Measurements from ENCODE around the gene SERTAD2. TPM values are rescaled to one million over a fixed set of nuclear protein-coding genes. Genes with fewer than 3 reads are reported as not detected.

The SERTAD2 gene
- total RNA-seq, 1 donor from 2014 or later = 42.2 TPM

- no peaks in the 10 kb centered on the region for H3K4me1 ChIP-seq (ENCODE audit: insufficient read depth, low read length)
- H2AFZ ChIP-seq (ENCODE audit: low read depth, low read length) = no peak overlapping the region
- FAIRE-seq (no peak), DNase-seq (ENCODE audit: low read depth) (no peak)
- H3K9me3 ChIP-seq (ENCODE audit: insufficient read depth, low read depth, low read length) = no peaks in the 10 kb centered on the region
- H3K27me3 Mint-ChIP-seq (ENCODE audit: low read depth, unreplicated experiment) = no peaks in the 10 kb centered on the region
- no peaks in the 10 kb centered on the region for H4K20me1 ChIP-seq (ENCODE audit: insufficient read depth, low read length)
- no peaks in the 10 kb centered on the region for H3K79me2 ChIP-seq (ENCODE audit: insufficient read depth, low read length)
- no peaks in the 10 kb centered on the region for H3K27me3 ChIP-seq (ENCODE audit: insufficient read depth, low read length)
- H3K9ac ChIP-seq (ENCODE audit: low read length) = no peak overlapping the region
- H3K9me3 Mint-ChIP-seq (ENCODE audit: unreplicated experiment) = no peaks in the 10 kb centered on the region
- TF ChIP-seq EZH2 (IDR thresholded peaks at IDR 0.05; ENCODE audit: insufficient read depth, low read length) (no peak), CTCF (IDR thresholded peaks at IDR 0.05; ENCODE audit: insufficient read depth, low read depth, low read length) (no peak)
- H3K4me1 Mint-ChIP-seq (ENCODE audit: low read depth, unreplicated experiment) = peaks cover 13% of the 10 kb centered on the region
- H3K27ac Mint-ChIP-seq (ENCODE audit: unreplicated experiment) = no peak overlapping the region
- no peaks in the 10 kb centered on the region for H3K36me3 ChIP-seq (ENCODE audit: insufficient read depth, low read length)
- H3K4me3 ChIP-seq (ENCODE audit: insufficient read depth, low read depth, low read length) = no peak overlapping the region
- no peaks in the 10 kb centered on the region for H3K36me3 Mint-ChIP-seq (ENCODE audit: low read depth, unreplicated experiment)
- H3K4me3 Mint-ChIP-seq (ENCODE audit: unreplicated experiment) = no peak overlapping the region
- no peak overlapping the region for H3K4me2 ChIP-seq (ENCODE audit: low read length)
- H3K27ac ChIP-seq (ENCODE audit: low read depth, low read length) = no peak overlapping the region
Measured at GRCh38 chr2:64672708-64673107, 19.0 kb upstream of the SERTAD2 start.

- H3K4me1 ChIP-seq (ENCODE audit: insufficient read depth, low read length) = no peaks in the 10 kb centered on the region
- H3K4me3 Mint-ChIP-seq (ENCODE audit: unreplicated experiment) = no peak overlapping the region
- no peak overlapping the region for H3K4me3 ChIP-seq (ENCODE audit: insufficient read depth, low read depth, low read length)
- H3K9me3 ChIP-seq (ENCODE audit: insufficient read depth, low read depth, low read length) = no peaks in the 10 kb centered on the region
- H3K27ac Mint-ChIP-seq (ENCODE audit: unreplicated experiment) = no peak overlapping the region
- H3K4me1 Mint-ChIP-seq (ENCODE audit: low read depth, unreplicated experiment) = peaks cover 14% of the 10 kb centered on the region
- FAIRE-seq = no peak
- H3K4me2 ChIP-seq (ENCODE audit: low read length) = no peak overlapping the region
- no peaks in the 10 kb centered on the region for H3K36me3 Mint-ChIP-seq (ENCODE audit: low read depth, unreplicated experiment)
- H4K20me1 ChIP-seq (ENCODE audit: insufficient read depth, low read length) = no peaks in the 10 kb centered on the region
- no peak overlapping the region for H3K9ac ChIP-seq (ENCODE audit: low read length)
- H3K27me3 ChIP-seq (ENCODE audit: insufficient read depth, low read length) = no peaks in the 10 kb centered on the region
- H3K9me3 Mint-ChIP-seq (ENCODE audit: unreplicated experiment) = no peaks in the 10 kb centered on the region
- H2AFZ ChIP-seq (ENCODE audit: low read depth, low read length) = no peak overlapping the region
- TF ChIP-seq EZH2 (IDR thresholded peaks at IDR 0.05; ENCODE audit: insufficient read depth, low read length) (no peak), CTCF (IDR thresholded peaks at IDR 0.05; ENCODE audit: insufficient read depth, low read depth, low read length) (no peak)
- no peaks in the 10 kb centered on the region for H3K79me2 ChIP-seq (ENCODE audit: insufficient read depth, low read length)
- no peaks in the 10 kb centered on the region for H3K36me3 ChIP-seq (ENCODE audit: insufficient read depth, low read length)
- no peak for DNase-seq (ENCODE audit: low read depth)
- no peaks in the 10 kb centered on the region for H3K27me3 Mint-ChIP-seq (ENCODE audit: low read depth, unreplicated experiment)
- no peak overlapping the region for H3K27ac ChIP-seq (ENCODE audit: low read depth, low read length)
Measured at GRCh38 chr2:64670047-64670446, 16.3 kb upstream of the SERTAD2 start.

- Mint-ChIP-seq H3K36me3 (ENCODE audit: low read depth, unreplicated experiment) (no peaks in the 10 kb centered on the region), H3K9me3 (ENCODE audit: unreplicated experiment) (no peaks in the 10 kb centered on the region), H3K4me3 (ENCODE audit: unreplicated experiment) (no peak overlapping the region)
Measured at GRCh38 chr2:64669288-64669687, 15.6 kb upstream of the SERTAD2 start.

More at GRCh38 chr2:64669288-64669687, 15.6 kb upstream of the SERTAD2 start:
- no peaks in the 10 kb centered on the region for H3K79me2 ChIP-seq (ENCODE audit: insufficient read depth, low read length)
- Mint-ChIP-seq H3K27me3 (ENCODE audit: low read depth, unreplicated experiment) (no peaks in the 10 kb centered on the region), H3K4me1 (ENCODE audit: low read depth, unreplicated experiment) (peaks cover 14% of the 10 kb centered on the region), H3K27ac (ENCODE audit: unreplicated experiment) (no peak overlapping the region)
- H3K27me3 ChIP-seq (ENCODE audit: insufficient read depth, low read length) = no peaks in the 10 kb centered on the region
- FAIRE-seq (no peak), DNase-seq (ENCODE audit: low read depth) (no peak)
- TF ChIP-seq EZH2 (IDR thresholded peaks at IDR 0.05; ENCODE audit: insufficient read depth, low read length) (no peak), CTCF (IDR thresholded peaks at IDR 0.05; ENCODE audit: insufficient read depth, low read depth, low read length) (no peak)
- no peaks in the 10 kb centered on the region for H3K4me1 ChIP-seq (ENCODE audit: insufficient read depth, low read length)
- no peak overlapping the region for H3K4me3 ChIP-seq (ENCODE audit: insufficient read depth, low read depth, low read length)
- no peak overlapping the region for H3K27ac ChIP-seq (ENCODE audit: low read depth, low read length)
- no peaks in the 10 kb centered on the region for H3K36me3 ChIP-seq (ENCODE audit: insufficient read depth, low read length)
- no peaks in the 10 kb centered on the region for H4K20me1 ChIP-seq (ENCODE audit: insufficient read depth, low read length)
- H3K4me2 ChIP-seq (ENCODE audit: low read length) = no peak overlapping the region
- H3K9me3 ChIP-seq (ENCODE audit: insufficient read depth, low read depth, low read length) = no peaks in the 10 kb centered on the region
- no peak overlapping the region for H2AFZ ChIP-seq (ENCODE audit: low read depth, low read length)
- H3K9ac ChIP-seq (ENCODE audit: low read length) = no peak overlapping the region

Data from astrocyte (in vitro differentiated cells and primary cell).